GM19452 (cell line): ENCODE results near the gene RSAD1.

Experiments used
- ATAC-seq: cut with Tn5 transposase; IDR thresholded peaks from one replicate; pipeline ENCODE4 v1.9.1; 2021; ENCODE audit not compliant: unreplicated experiment

RSAD1 gene

GRCh38 chr17:50457621-50458020 lies 21.0 kb upstream of the RSAD1 start:
- ATAC-seq, result no peak

- no peak for ATAC-seq
These were observed 20.4 kb upstream of the RSAD1 start for GRCh38 chr17:50458270-50458669.

- ATAC-seq, result no peak
These were observed 19.7 kb upstream of the RSAD1 start for GRCh38 chr17:50458701-50459676.

- no peak for ATAC-seq
These were observed 18.9 kb upstream of the RSAD1 start for GRCh38 chr17:50459756-50460155.

GRCh38 chr17:50460831-50461526 lies 17.7 kb upstream of the RSAD1 start:
- no peak for ATAC-seq

- ATAC-seq, result no peak
These were observed 17.0 kb upstream of the RSAD1 start for GRCh38 chr17:50461550-50462132.

GRCh38 chr17:50462446-50462845 lies 16.2 kb upstream of the RSAD1 start:
- ATAC-seq, result no peak

- no peak for ATAC-seq
These were observed 14.5 kb upstream of the RSAD1 start for GRCh38 chr17:50464121-50464520.

- no peak for ATAC-seq
These were observed 13.9 kb upstream of the RSAD1 start for GRCh38 chr17:50464736-50465135.

- ATAC-seq, result no peak
These were observed 13.5 kb upstream of the RSAD1 start for GRCh38 chr17:50465171-50465570.

- no peak for ATAC-seq
These were observed 13.0 kb upstream of the RSAD1 start for GRCh38 chr17:50465635-50466034.

- ATAC-seq, result no peak
These were observed 12.1 kb upstream of the RSAD1 start for GRCh38 chr17:50466371-50467113.

GRCh38 chr17:50467114-50467854 lies 11.4 kb upstream of the RSAD1 start:
- ATAC-seq, result no peak

- no peak for ATAC-seq
These were observed 10.8 kb upstream of the RSAD1 start for GRCh38 chr17:50467855-50468303.

- no peak for ATAC-seq
These were observed 10.1 kb upstream of the RSAD1 start, which contains the start of gene CHAD for GRCh38 chr17:50468304-50469207. Gene CHAD, minus strand, starts transcription at chr17:50468880. Its CDS starts 67 bp downstream, at chr17:50468813.

GRCh38 chr17:50469208-50469605 lies 9.5 kb upstream of the RSAD1 start:
- no peak for ATAC-seq

GRCh38 chr17:50469671-50470305 lies 8.9 kb upstream of the RSAD1 start:
- ATAC-seq, result no peak

- no peak for ATAC-seq
These were observed 8.2 kb upstream of the RSAD1 start for GRCh38 chr17:50470426-50470825.
